ENCODE data around the gene SYTL2.

Gene SYTL2

GRCh38 chr11:85752890-85753581 is 57.9 kb downstream of the SYTL2 start:
- peaks cover 38% of the 10 kb centered on the region for H3K27me3 ChIP-seq (ENCODE audit: insufficient read depth, low read length, poor library complexity, severe bottlenecking)
- H3K4me3 ChIP-seq (ENCODE audit: low read length, poor library complexity, severe bottlenecking): peak overlapping the region; percentile 66
- peak; percentile 98; the same call in 1 of the 2 replicates for TF ChIP-seq EZH2phosphoT487 (IDR thresholded peaks at IDR 0.05; ENCODE audit: borderline replicate concordance)
- no peak for TF ChIP-seq CTCF (conservative IDR thresholded peaks at IDR 0.05; ENCODE audit: low read length)
- peak overlapping the region; percentile 29 for H3K9ac ChIP-seq (ENCODE audit: low read depth, low read length, poor library complexity, severe bottlenecking)
- peaks cover 81% of the 10 kb centered on the region for H3K4me1 ChIP-seq (ENCODE audit: insufficient read depth, low read length, poor library complexity, severe bottlenecking)
- H3K79me2 ChIP-seq (ENCODE audit: insufficient read depth, low read length): no peaks in the 10 kb centered on the region
- no peak overlapping the region for H2AFZ ChIP-seq (ENCODE audit: low read length)
- no peaks in the 10 kb centered on the region for H4K20me1 ChIP-seq (ENCODE audit: insufficient read depth, low read length, poor library complexity, severe bottlenecking)
- H3F3A ChIP-seq (ENCODE audit: low read depth): 0 out of 2 replicates have a peak, but pooled peaks cover 5% of the 10 kb centered on the region
- no peaks in the 10 kb centered on the region for H3K9me2 ChIP-seq (replicated peaks; ENCODE audit: low read depth, low read length)
- H3K36me3 ChIP-seq (ENCODE audit: insufficient read depth, low read length): no peaks in the 10 kb centered on the region
- H3K9me3 ChIP-seq (ENCODE audit: insufficient read depth, low read depth, low read length): no peaks in the 10 kb centered on the region
- peak overlapping the region; percentile 90 for H3K4me2 ChIP-seq (ENCODE audit: low read depth, low read length, poor library complexity, severe bottlenecking)

GRCh38 chr11:85752201-85752889 is 58.6 kb downstream of the SYTL2 start:
- Histone ChIP-seq H3K9me2 (replicated peaks; ENCODE audit: low read depth, low read length) (no peaks in the 10 kb centered on the region), H3K4me1 (ENCODE audit: insufficient read depth, low read length, poor library complexity, severe bottlenecking) (peaks cover 77% of the 10 kb centered on the region), H3K27me3 (ENCODE audit: insufficient read depth, low read length, poor library complexity, severe bottlenecking) (peaks cover 34% of the 10 kb centered on the region), H4K20me1 (ENCODE audit: insufficient read depth, low read length, poor library complexity, severe bottlenecking) (no peaks in the 10 kb centered on the region), H3K9ac (ENCODE audit: low read depth, low read length, poor library complexity, severe bottlenecking) (peak overlapping the region; percentile 10), H3K9me3 (ENCODE audit: insufficient read depth, low read depth, low read length) (no peaks in the 10 kb centered on the region), H3K79me2 (ENCODE audit: insufficient read depth, low read length) (no peaks in the 10 kb centered on the region), H3K4me3 (ENCODE audit: low read length, poor library complexity, severe bottlenecking) (peak overlapping the region; percentile 15), H3F3A (ENCODE audit: low read depth) (0 out of 2 replicates have a peak, but pooled peaks cover 5% of the 10 kb centered on the region), H2AFZ (ENCODE audit: low read length) (no peak overlapping the region), H3K4me2 (ENCODE audit: low read depth, low read length, poor library complexity, severe bottlenecking) (peak overlapping the region; percentile 59), H3K36me3 (ENCODE audit: insufficient read depth, low read length) (no peaks in the 10 kb centered on the region)
- TF ChIP-seq CTCF (conservative IDR thresholded peaks at IDR 0.05; ENCODE audit: low read length) (no peak), EZH2phosphoT487 (IDR thresholded peaks at IDR 0.05; ENCODE audit: borderline replicate concordance) (no peak)

- 0 out of 2 replicates have a peak, but pooled peaks cover 2% of the 10 kb centered on the region for H3F3A ChIP-seq (ENCODE audit: low read depth)
Observed at GRCh38 chr11:85751724-85752123, 59.2 kb downstream of the SYTL2 start.

More at GRCh38 chr11:85751724-85752123, 59.2 kb downstream of the SYTL2 start:
- TF ChIP-seq EZH2phosphoT487 (IDR thresholded peaks at IDR 0.05; ENCODE audit: borderline replicate concordance): no peak
- TF ChIP-seq CTCF (conservative IDR thresholded peaks at IDR 0.05; ENCODE audit: low read length): no peak
- no peaks in the 10 kb centered on the region for H3K36me3 ChIP-seq (ENCODE audit: insufficient read depth, low read length)
- H3K9me2 ChIP-seq (replicated peaks; ENCODE audit: low read depth, low read length): no peaks in the 10 kb centered on the region
- peak overlapping the region; percentile 59 for H3K4me2 ChIP-seq (ENCODE audit: low read depth, low read length, poor library complexity, severe bottlenecking)
- H3K9ac ChIP-seq (ENCODE audit: low read depth, low read length, poor library complexity, severe bottlenecking): peak overlapping the region; percentile 10
- H3K4me1 ChIP-seq (ENCODE audit: insufficient read depth, low read length, poor library complexity, severe bottlenecking): peaks cover 72% of the 10 kb centered on the region
- no peaks in the 10 kb centered on the region for H3K9me3 ChIP-seq (ENCODE audit: insufficient read depth, low read depth, low read length)
- peaks cover 34% of the 10 kb centered on the region for H3K27me3 ChIP-seq (ENCODE audit: insufficient read depth, low read length, poor library complexity, severe bottlenecking)
- H2AFZ ChIP-seq (ENCODE audit: low read length): no peak overlapping the region
- H3K4me3 ChIP-seq (ENCODE audit: low read length, poor library complexity, severe bottlenecking): no peak overlapping the region
- no peaks in the 10 kb centered on the region for H4K20me1 ChIP-seq (ENCODE audit: insufficient read depth, low read length, poor library complexity, severe bottlenecking)
- H3K79me2 ChIP-seq (ENCODE audit: insufficient read depth, low read length): no peaks in the 10 kb centered on the region
